ENCODE data around the gene EMC8.
A peak's percentile ranks its signal among the peaks of the same experiment; 100 is the strongest.

Gene EMC8

DNA sequence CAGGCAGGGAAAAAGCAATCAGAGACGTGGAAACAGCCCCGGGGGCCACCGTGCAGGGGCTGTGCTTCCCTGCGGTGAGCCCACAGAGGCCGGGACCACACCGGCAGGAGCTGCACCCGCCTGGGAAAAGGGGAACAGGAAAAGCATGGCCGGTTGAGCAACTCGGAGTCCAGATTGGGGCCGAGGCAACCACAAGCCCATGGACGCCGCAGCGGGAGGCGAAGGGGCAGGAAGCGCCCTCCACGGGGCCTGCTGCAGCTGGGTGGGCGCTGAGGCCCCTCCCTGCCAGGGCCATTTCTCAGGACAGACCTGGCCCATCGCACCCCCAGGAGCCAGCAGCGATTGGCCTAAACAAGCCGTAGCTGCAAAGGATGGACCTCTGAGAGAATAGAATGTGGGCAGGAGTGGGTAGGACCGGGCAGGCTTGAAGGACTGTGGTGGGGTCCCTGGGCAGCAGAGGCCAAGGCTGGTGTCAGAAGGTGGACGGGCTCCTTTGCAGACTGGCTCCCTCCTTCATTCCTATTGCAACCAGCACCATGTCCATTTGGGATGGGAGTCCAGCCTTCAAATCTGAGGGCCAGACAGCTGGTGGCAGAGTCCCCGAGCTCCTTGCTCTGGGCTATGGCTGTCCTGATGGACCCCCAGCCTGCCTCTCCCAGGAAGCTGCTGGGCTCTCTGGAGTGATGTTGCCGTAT is 30.6 kb upstream of the EMC8 start:
- Histone ChIP-seq H3K4ac (ENCODE audit: low read depth, low read length) (no peak overlapping the region), H3K9ac (ENCODE audit: low read length) (no peak overlapping the region), H3K27ac (ENCODE audit: low read depth, low read length) (no peak overlapping the region), H3K23ac (ENCODE audit: low read length) (no peak overlapping the region), H3K14ac (ENCODE audit: low read length) (no peak overlapping the region), H3K4me2 (ENCODE audit: low read length) (no peak overlapping the region), H2AK5ac (ENCODE audit: low read length) (no peak overlapping the region), H4K91ac (ENCODE audit: low read depth, low read length) (no peak overlapping the region), H2BK5ac (ENCODE audit: low read depth, low read length, poor library complexity) (no peak overlapping the region), H3K79me2 (ENCODE audit: control insufficient read depth, insufficient read depth, low read length, poor library complexity) (no peaks in the 10 kb centered on the region), H2AFZ (ENCODE audit: insufficient read depth, low read length, poor library complexity) (no peak overlapping the region), H3K4me3 (ENCODE audit: low read depth, low read length) (no peak overlapping the region), H3K9me3 (ENCODE audit: insufficient read depth, low read depth, low read length) (peaks cover 15% of the 10 kb centered on the region), H4K8ac (ENCODE audit: low read depth, low read length) (no peak overlapping the region), H3K36me3 (ENCODE audit: control insufficient read depth in 1 of 2, insufficient read depth in 2 of 2, low read length in 2 of 2) (no peaks in the 10 kb centered on the region), H3K27me3 (ENCODE audit: insufficient read depth, low read length) (no peaks in the 10 kb centered on the region), H4K12ac (ENCODE audit: low read depth, low read length) (no peak overlapping the region), H3K4me1 (ENCODE audit: control insufficient read depth in 1 of 2, insufficient read depth in 2 of 2, low read length in 2 of 2) (no peaks in the 10 kb centered on the region), H2BK12ac (ENCODE audit: low read length) (no peak overlapping the region), H3K79me1 (ENCODE audit: low read length) (no peaks in the 10 kb centered on the region), H3K18ac (ENCODE audit: low read length) (no peak overlapping the region), H2BK120ac (ENCODE audit: insufficient read depth, low read length, poor library complexity) (no peak overlapping the region)
- WGBS (ENCODE audit: extremely low coverage, insufficient coverage, insufficient read length): no CpG with 5 or more reads among the region's 24 CpGs
- DNase-seq: peak in 1 of 2 donors; percentile 20

DNA sequence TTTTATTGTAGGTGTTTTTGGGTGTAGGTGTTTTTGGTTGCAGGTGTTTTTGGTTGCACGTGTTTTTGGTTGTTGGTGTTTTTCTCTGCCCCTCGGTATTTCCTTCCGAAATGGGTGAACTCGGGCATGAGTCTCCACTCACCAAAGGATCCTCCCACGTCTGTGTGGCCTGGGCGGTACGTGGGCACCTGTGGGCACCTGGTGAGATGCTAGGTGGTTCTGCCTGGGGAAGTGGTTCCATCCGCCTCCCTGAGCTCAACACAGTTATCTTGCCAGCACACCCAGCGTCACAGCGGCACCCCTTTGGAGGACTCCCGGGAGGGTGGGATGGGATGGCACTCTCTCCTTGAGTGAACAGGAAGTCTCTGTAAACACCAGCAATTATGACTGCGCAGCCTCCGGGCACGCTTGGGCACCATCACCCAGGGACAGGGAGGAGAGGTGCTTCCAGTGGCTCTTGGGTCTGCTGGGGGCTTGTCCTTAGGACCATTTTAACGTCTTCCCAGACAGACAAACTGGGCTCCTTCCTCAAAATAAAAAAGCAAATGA is 29.9 kb upstream of the EMC8 start:
- Histone ChIP-seq H3K27me3 (ENCODE audit: insufficient read depth, low read length) (no peaks in the 10 kb centered on the region), H2AFZ (ENCODE audit: insufficient read depth, low read length, poor library complexity) (no peak overlapping the region), H3K4me3 (ENCODE audit: low read depth, low read length) (no peak overlapping the region), H4K91ac (ENCODE audit: low read depth, low read length) (no peak overlapping the region), H3K18ac (ENCODE audit: low read length) (no peak overlapping the region), H3K79me2 (ENCODE audit: control insufficient read depth, insufficient read depth, low read length, poor library complexity) (no peaks in the 10 kb centered on the region), H2BK12ac (ENCODE audit: low read length) (no peak overlapping the region), H3K4me2 (ENCODE audit: low read length) (no peak overlapping the region), H3K23ac (ENCODE audit: low read length) (no peak overlapping the region), H2BK120ac (ENCODE audit: insufficient read depth, low read length, poor library complexity) (no peak overlapping the region), H2AK5ac (ENCODE audit: low read length) (no peak overlapping the region), H4K8ac (ENCODE audit: low read depth, low read length) (no peak overlapping the region), H3K14ac (ENCODE audit: low read length) (no peak overlapping the region), H4K12ac (ENCODE audit: low read depth, low read length) (no peak overlapping the region), H2BK5ac (ENCODE audit: low read depth, low read length, poor library complexity) (no peak overlapping the region), H3K4ac (ENCODE audit: low read depth, low read length) (no peak overlapping the region), H3K27ac (ENCODE audit: low read depth, low read length) (no peak overlapping the region), H3K79me1 (ENCODE audit: low read length) (no peaks in the 10 kb centered on the region), H3K9me3 (ENCODE audit: insufficient read depth, low read depth, low read length) (peaks cover 13% of the 10 kb centered on the region), H3K36me3 (ENCODE audit: control insufficient read depth in 1 of 2, insufficient read depth in 2 of 2, low read length in 2 of 2) (no peaks in the 10 kb centered on the region), H3K4me1 (ENCODE audit: control insufficient read depth in 1 of 2, insufficient read depth in 2 of 2, low read length in 2 of 2) (no peaks in the 10 kb centered on the region), H3K9ac (ENCODE audit: low read length) (no peak overlapping the region)
- no CpG with 5 or more reads among the region's 15 CpGs for WGBS (ENCODE audit: extremely low coverage, insufficient coverage, insufficient read length)
- DNase-seq: no peak

DNA sequence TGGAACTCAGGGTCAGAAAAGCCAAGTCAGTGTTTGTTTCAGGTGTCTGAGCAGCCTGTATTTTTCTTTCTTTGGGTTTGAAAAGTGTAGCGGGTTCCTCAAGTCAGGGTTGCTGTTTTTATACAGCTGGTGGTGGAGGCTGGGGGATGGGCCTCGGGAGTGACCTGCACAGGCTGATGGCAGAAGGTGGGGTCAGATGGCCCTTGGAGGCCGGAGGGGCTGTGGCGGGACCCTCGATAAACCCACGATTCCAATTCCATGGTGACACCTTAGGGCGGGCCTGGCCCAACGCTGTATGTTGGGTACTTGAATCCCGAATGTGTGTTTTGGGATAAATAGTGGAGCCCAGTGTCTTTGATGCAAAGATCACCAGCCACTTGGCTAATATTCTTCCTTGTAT is 28.8 kb upstream of the EMC8 start:
- no peak overlapping the region for H3K9ac ChIP-seq (ENCODE audit: low read length)
- no peak overlapping the region for H3K4me2 ChIP-seq (ENCODE audit: low read length)
- WGBS (ENCODE audit: extremely low coverage, insufficient coverage, insufficient read length): no CpG with 5 or more reads among the region's 9 CpGs
- no peaks in the 10 kb centered on the region for H3K4me1 ChIP-seq (ENCODE audit: control insufficient read depth in 1 of 2, insufficient read depth in 2 of 2, low read length in 2 of 2)
- H2AK5ac ChIP-seq (ENCODE audit: low read length): no peak overlapping the region
- no peak overlapping the region for H3K23ac ChIP-seq (ENCODE audit: low read length)
- no peak overlapping the region for H3K4ac ChIP-seq (ENCODE audit: low read depth, low read length)
- no peak overlapping the region for H2BK120ac ChIP-seq (ENCODE audit: insufficient read depth, low read length, poor library complexity)
- no peak for DNase-seq
- no peak overlapping the region for H3K18ac ChIP-seq (ENCODE audit: low read length)
- no peaks in the 10 kb centered on the region for H3K27me3 ChIP-seq (ENCODE audit: insufficient read depth, low read length)
- no peak overlapping the region for H2BK12ac ChIP-seq (ENCODE audit: low read length)
- no peak overlapping the region for H3K27ac ChIP-seq (ENCODE audit: low read depth, low read length)
- peaks cover 9% of the 10 kb centered on the region for H3K9me3 ChIP-seq (ENCODE audit: insufficient read depth, low read depth, low read length)
- H4K12ac ChIP-seq (ENCODE audit: low read depth, low read length): no peak overlapping the region
- H3K79me1 ChIP-seq (ENCODE audit: low read length): no peaks in the 10 kb centered on the region
- H2BK5ac ChIP-seq (ENCODE audit: low read depth, low read length, poor library complexity): no peak overlapping the region
- H2AFZ ChIP-seq (ENCODE audit: insufficient read depth, low read length, poor library complexity): no peak overlapping the region
- no peak overlapping the region for H4K8ac ChIP-seq (ENCODE audit: low read depth, low read length)
- H3K36me3 ChIP-seq (ENCODE audit: control insufficient read depth in 1 of 2, insufficient read depth in 2 of 2, low read length in 2 of 2): no peaks in the 10 kb centered on the region
- H4K91ac ChIP-seq (ENCODE audit: low read depth, low read length): no peak overlapping the region
- H3K14ac ChIP-seq (ENCODE audit: low read length): no peak overlapping the region
- no peaks in the 10 kb centered on the region for H3K79me2 ChIP-seq (ENCODE audit: control insufficient read depth, insufficient read depth, low read length, poor library complexity)
- no peak overlapping the region for H3K4me3 ChIP-seq (ENCODE audit: low read depth, low read length)

DNA sequence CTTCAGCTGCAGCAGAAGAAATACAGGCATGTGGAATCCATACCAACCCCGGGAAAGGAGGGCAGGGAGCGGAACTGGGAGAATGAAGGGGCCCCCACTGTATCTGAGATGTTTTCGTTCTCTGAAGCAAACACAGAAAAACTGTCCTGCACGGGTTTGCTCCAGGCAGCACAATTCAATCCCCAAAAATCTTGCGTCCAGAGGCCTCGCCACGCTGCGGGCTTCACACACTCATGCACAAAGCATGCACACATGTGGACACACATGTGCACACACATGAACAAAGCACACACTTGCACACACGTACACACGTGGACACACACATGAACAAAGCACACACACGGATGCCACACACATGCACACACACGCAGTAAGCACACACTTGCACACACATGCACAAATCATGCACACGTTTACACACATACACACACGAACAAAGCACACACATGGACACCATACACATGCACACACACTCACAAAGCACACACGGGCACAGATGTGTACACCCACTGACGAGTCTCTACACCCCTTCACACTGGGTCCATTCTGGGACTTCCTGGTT is 27.4 kb upstream of the EMC8 start:
- Histone ChIP-seq H3K9ac (ENCODE audit: low read length) (peak overlapping the region; percentile 17), H3K4me2 (ENCODE audit: low read length) (no peak overlapping the region), H4K91ac (ENCODE audit: low read depth, low read length) (no peak overlapping the region), H3K4me3 (ENCODE audit: low read depth, low read length) (peak overlapping the region; percentile 46), H3K18ac (ENCODE audit: low read length) (no peak overlapping the region), H3K14ac (ENCODE audit: low read length) (no peak overlapping the region), H4K8ac (ENCODE audit: low read depth, low read length) (no peak overlapping the region), H2BK120ac (ENCODE audit: insufficient read depth, low read length, poor library complexity) (no peak overlapping the region), H3K79me1 (ENCODE audit: low read length) (no peaks in the 10 kb centered on the region), H3K23ac (ENCODE audit: low read length) (peak overlapping the region; percentile 60), H3K79me2 (ENCODE audit: control insufficient read depth, insufficient read depth, low read length, poor library complexity) (no peaks in the 10 kb centered on the region), H3K9me3 (ENCODE audit: insufficient read depth, low read depth, low read length) (peaks cover 6% of the 10 kb centered on the region), H2BK5ac (ENCODE audit: low read depth, low read length, poor library complexity) (no peak overlapping the region), H3K4me1 (ENCODE audit: control insufficient read depth in 1 of 2, insufficient read depth in 2 of 2, low read length in 2 of 2) (no peaks in the 10 kb centered on the region), H2AFZ (ENCODE audit: insufficient read depth, low read length, poor library complexity) (no peak overlapping the region), H4K12ac (ENCODE audit: low read depth, low read length) (no peak overlapping the region), H3K27ac (ENCODE audit: low read depth, low read length) (no peak overlapping the region), H3K4ac (ENCODE audit: low read depth, low read length) (no peak overlapping the region), H2AK5ac (ENCODE audit: low read length) (no peak overlapping the region), H3K27me3 (ENCODE audit: insufficient read depth, low read length) (no peaks in the 10 kb centered on the region), H2BK12ac (ENCODE audit: low read length) (no peak overlapping the region), H3K36me3 (ENCODE audit: control insufficient read depth in 1 of 2, insufficient read depth in 2 of 2, low read length in 2 of 2) (no peaks in the 10 kb centered on the region)
- WGBS (ENCODE audit: extremely low coverage, insufficient coverage, insufficient read length): no CpG with 5 or more reads among the region's 16 CpGs
- DNase-seq: no peak

All from trophoblast cell (in vitro differentiated cells and primary cell).